ENCODE measurements around the gene PPP5C.
"Not testable (repeated sequence)": the region's sequence is repeated elsewhere in the genome, so short reads cannot be mapped to it uniquely, and the experiment has no call there.

The PPP5C gene

GRCh38 chr19:46346821-46347571 lies at the start of gene PPP5C:
Gene PPP5C, plus strand, starts transcription at chr19:46347087. Its CDS starts 10 bp downstream, at chr19:46347097.
- DNase-seq (ENCODE audit: insufficient read length, low spot score) (peak; percentile 97), FAIRE-seq (peak; percentile 95)

- FAIRE-seq: no peak
- no peak for DNase-seq (ENCODE audit: insufficient read length, low spot score)
These were observed 49.0 kb upstream of the PPP5C start for GRCh38 chr19:46297700-46298478.

- DNase-seq (ENCODE audit: insufficient read length, low spot score) (no peak), FAIRE-seq (no peak)
These were observed 48.3 kb upstream of the PPP5C start for GRCh38 chr19:46298479-46299003.

GRCh38 chr19:46299004-46299509 lies 47.8 kb upstream of the PPP5C start:
- peak; percentile 97 for FAIRE-seq

GRCh38 chr19:46299695-46300094 lies 47.2 kb upstream of the PPP5C start:
- FAIRE-seq: no peak

More at GRCh38 chr19:46299004-46299509, 47.8 kb upstream of the PPP5C start:
- DNase-seq (ENCODE audit: insufficient read length, low spot score): peak; percentile 90

GRCh38 chr19:46303322-46303690 lies 43.6 kb upstream of the PPP5C start:
- DNase-seq (ENCODE audit: insufficient read length, low spot score): no peak
- no peak for FAIRE-seq

More at GRCh38 chr19:46299695-46300094, 47.2 kb upstream of the PPP5C start:
- DNase-seq (ENCODE audit: insufficient read length, low spot score): no peak

- no peak for DNase-seq (ENCODE audit: insufficient read length, low spot score)
- no peak for FAIRE-seq
These were observed 43.0 kb upstream of the PPP5C start for GRCh38 chr19:46303691-46304397.

GRCh38 chr19:46306501-46306900 lies 40.4 kb upstream of the PPP5C start:
- no peak for DNase-seq (ENCODE audit: insufficient read length, low spot score)
- no peak for FAIRE-seq

GRCh38 chr19:46308510-46308909 lies 38.4 kb upstream of the PPP5C start:
- DNase-seq (ENCODE audit: insufficient read length, low spot score): no peak
- no peak for FAIRE-seq

GRCh38 chr19:46309056-46309455 lies 37.8 kb upstream of the PPP5C start:
- DNase-seq (ENCODE audit: insufficient read length, low spot score) (no peak), FAIRE-seq (no peak)

- FAIRE-seq (no peak), DNase-seq (ENCODE audit: insufficient read length, low spot score) (no peak)
These were observed 35.4 kb upstream of the PPP5C start for GRCh38 chr19:46311444-46311843.

GRCh38 chr19:46313540-46314469 lies 33.1 kb upstream of the PPP5C start:
- DNase-seq (ENCODE audit: insufficient read length, low spot score); FAIRE-seq: not testable (repeated sequence)

GRCh38 chr19:46317339-46317738 lies 29.5 kb upstream of the PPP5C start:
- FAIRE-seq: no peak
- DNase-seq (ENCODE audit: insufficient read length, low spot score): no peak

GRCh38 chr19:46319613-46320012 lies 27.3 kb upstream of the PPP5C start:
- DNase-seq (ENCODE audit: insufficient read length, low spot score) (no peak), FAIRE-seq (no peak)

- FAIRE-seq (no peak), DNase-seq (ENCODE audit: insufficient read length, low spot score) (no peak)
These were observed 26.3 kb upstream of the PPP5C start for GRCh38 chr19:46320559-46320958.

- no peak for DNase-seq (ENCODE audit: insufficient read length, low spot score)
- no peak for FAIRE-seq
These were observed 25.2 kb upstream of the PPP5C start for GRCh38 chr19:46321653-46322052.

- not testable (repeated sequence) for FAIRE-seq; DNase-seq (ENCODE audit: insufficient read length, low spot score)
These were observed 23.7 kb upstream of the PPP5C start for GRCh38 chr19:46323227-46323626.

- DNase-seq (ENCODE audit: insufficient read length, low spot score) (no peak), FAIRE-seq (no peak)
These were observed 22.6 kb upstream of the PPP5C start for GRCh38 chr19:46324277-46324676.

- FAIRE-seq (no peak), DNase-seq (ENCODE audit: insufficient read length, low spot score) (no peak)
These were observed 20.3 kb upstream of the PPP5C start for GRCh38 chr19:46326608-46327007.

GRCh38 chr19:46328079-46328478 lies 18.8 kb upstream of the PPP5C start:
- FAIRE-seq: no peak
- DNase-seq (ENCODE audit: insufficient read length, low spot score): no peak

Data from HTR-8/SVneo (cell line).